HepG2 (cell line): ENCODE measurements around the gene KIAA0930. TPM values are rescaled to one million over a fixed set of nuclear protein-coding genes. Genes with fewer than 3 reads are reported as not detected.
A peak's percentile ranks its signal among the peaks of the same experiment; 100 is the strongest.

Source experiments
- BRF2 ChIP-seq: sonication (generic); formaldehyde crosslinking; IDR thresholded peaks from 2 replicates; pipeline ENCODE4 v1.8.1; 2022; ENCODE audit warnings: mild to moderate bottlenecking, missing genetic modification reagents
- CCAR2 ChIP-seq: fragments of 200-400 bp; formaldehyde crosslinking; optimal IDR thresholded peaks from 2 replicates; pipeline ENCODE3; 2018; ENCODE audit warnings: low read depth, mild to moderate bottlenecking, low read length, moderate library complexity
- DNMT1 ChIP-seq: sonication (generic); formaldehyde crosslinking; IDR thresholded peaks from 2 replicates; pipeline ENCODE4 v1.5.1; 2020; ENCODE audit warnings: mild to moderate bottlenecking, missing genetic modification reagents
- FUBP1 ChIP-seq: sonication (generic); formaldehyde crosslinking; IDR thresholded peaks from 2 replicates; pipeline ENCODE4 v1.5.1; 2020; ENCODE audit warnings: missing genetic modification reagents, mild to moderate bottlenecking, borderline replicate concordance
- IKZF4 ChIP-seq: sonication (generic); formaldehyde crosslinking; IDR thresholded peaks from 2 replicates; pipeline ENCODE4 v1.5.1; 2020; ENCODE audit warnings: borderline replicate concordance, mild to moderate bottlenecking, low read depth, missing genetic modification reagents; ENCODE audit errors: not compliant biosample characterization
- PRDM10 ChIP-seq: sonication (generic); formaldehyde crosslinking; IDR thresholded peaks from 2 replicates; pipeline ENCODE4 v1.4.0; 2020; ENCODE audit warnings: low read depth, missing genetic modification reagents
- RARA ChIP-seq: IDR thresholded peaks from 2 replicates; pipeline ENCODE4 v1.6.1; 2016; ENCODE audit warnings: missing genetic modification reagents, missing compliant biosample characterization
- SSRP1 ChIP-seq: IDR thresholded peaks from 2 replicates; pipeline ENCODE4 v1.6.1; 2016; ENCODE audit warnings: control low read depth
- TFDP2 ChIP-seq: sonication (generic); formaldehyde crosslinking; IDR thresholded peaks from 2 replicates; pipeline ENCODE4 v1.4.0; 2020; ENCODE audit warnings: missing genetic modification reagents
- ZNF234 ChIP-seq: sonication (generic); formaldehyde crosslinking; conservative IDR thresholded peaks from 2 replicates; pipeline ENCODE4 v1.5.1; 2020; ENCODE audit warnings: mild to moderate bottlenecking, missing genetic modification reagents
- ZNF274 ChIP-seq: sonication (generic); formaldehyde crosslinking; IDR thresholded peaks from 2 replicates; pipeline ENCODE4 v1.5.1; 2020; ENCODE audit warnings: mild to moderate bottlenecking, missing genetic modification reagents
- ZNF414 ChIP-seq: sonication (generic); formaldehyde crosslinking; IDR thresholded peaks from 2 replicates; pipeline ENCODE4 v1.5.0; 2020; ENCODE audit warnings: missing genetic modification reagents
- ZNF580 ChIP-seq: IDR thresholded peaks from 2 replicates; pipeline ENCODE4 v1.6.1; 2016; ENCODE audit warnings: low read depth, borderline replicate concordance
- ZNF597 ChIP-seq: sonication (generic); formaldehyde crosslinking; IDR thresholded peaks from 2 replicates; pipeline ENCODE4 v1.5.0; 2020; ENCODE audit warnings: missing genetic modification reagents
- ZNF616 ChIP-seq: sonication (generic); formaldehyde crosslinking; IDR thresholded peaks from 2 replicates; pipeline ENCODE4 v1.5.0; 2020; ENCODE audit warnings: low read depth, mild to moderate bottlenecking, missing genetic modification reagents
- ZNF781 ChIP-seq: sonication (generic); formaldehyde crosslinking; IDR thresholded peaks from 2 replicates; pipeline ENCODE4 v1.5.1; 2020; ENCODE audit warnings: borderline replicate concordance, mild to moderate bottlenecking, missing genetic modification reagents; ENCODE audit errors: not compliant biosample characterization
- ZNF841 ChIP-seq: sonication (generic); formaldehyde crosslinking; IDR thresholded peaks from 2 replicates; pipeline ENCODE4 v1.8.1; 2023; ENCODE audit warnings: missing genetic modification reagents, borderline replicate concordance
- polyA plus RNA-seq, 8 experiments: library from polyadenylated mRNA; depleted of rRNA in 3 of 8; stranded (reverse) in 7 of 8; unstranded in 1 of 8; fragments of >200 nt; fragmentation: Illumina TruSeq in 4 of 8; extraction: Trizol in 4 of 8; gene quantifications; 2 replicates each; pipeline versions ENCODE4 v1.2.1 to v1.2.3, GENCODE V29; 2011 to 2016; ENCODE audit warnings: low read depth in 4 of 8, missing spikeins in 1 of 8, mixed read lengths in 1 of 8; ENCODE audit not compliant: insufficient read depth in 1 of 8
- total RNA-seq, 5 experiments: library from RNA; depleted of rRNA; stranded (reverse); fragments of >200 nt; fragmentation: Illumina TruSeq; extraction: Trizol; gene quantifications; 2 replicates each; pipeline ENCODE4 v1.2.3, GENCODE V29; 2016; ENCODE audit warnings: low read depth in 1 of 5

Gene KIAA0930
- total and polyA plus RNA-seq, 2 of the 13 experiments (the other 11 are each of a cell fraction or from before 2014, with no cell fraction given), result 27.0 to 38.2 TPM

GRCh38 chr22:45273452-45274075 lies 32.9 kb upstream of the KIAA0930 start (continued):
- no peak for TF ChIP-seq ZNF234 (CRISPR knock-in tag)
- TF ChIP-seq ZNF274 (CRISPR knock-in tag), result no peak
- TF ChIP-seq SSRP1, result no peak
- TF ChIP-seq ZNF781 (CRISPR knock-in tag), result no peak
- peak; percentile 84 for TF ChIP-seq RARA (CRISPR knock-in tag)
- no peak for TF ChIP-seq DNMT1 (CRISPR knock-in tag)
- TF ChIP-seq IKZF4 (CRISPR knock-in tag), result no peak
- no peak for TF ChIP-seq ZNF597 (CRISPR knock-in tag)
- no peak for TF ChIP-seq ZNF841 (CRISPR knock-in tag)
- TF ChIP-seq ZNF616, result no peak
- TF ChIP-seq BRF2 (CRISPR knock-in tag), result no peak
- peak; percentile 95 for TF ChIP-seq PRDM10
- peak; percentile 86 for TF ChIP-seq ZNF414 (CRISPR knock-in tag)
- peak; percentile 82 for TF ChIP-seq ZNF580 (CRISPR knock-in tag)
- TF ChIP-seq CCAR2, result no peak
- peak; percentile 53; the same call in 1 of the 2 replicates for TF ChIP-seq TFDP2 (CRISPR knock-in tag)
- TF ChIP-seq FUBP1 (CRISPR knock-in tag), result no peak
